PC-3 (cell line): ENCODE data around the gene LARP4B. TPM values are rescaled to one million over a fixed set of nuclear protein-coding genes. Genes with fewer than 3 reads are reported as not detected.

Source experiments
- ATAC-seq: fragments of 200-7000 bp; cut with Tn5 transposase; 2 replicates; pipeline ENCODE4 v1.9.1; 2020; ENCODE audit warnings: mild to moderate bottlenecking, moderate library complexity
- BruUV-seq: library from RNA; stranded (reverse); fragments of 400-500 nt; replicated peaks from 2 replicates; lab custom pipeline; 2021; lab: Mats Ljungman, UMichigan
- CTCF ChIA-PET: fragments of 300-600 bp; sonication (Branson Sonifier 250); formaldehyde crosslinking; loops from one replicate; lab custom pipeline; 2022; ENCODE audit warnings: antibody characterized with exemption; lab: Charles Lee
- POLR2A ChIA-PET: fragments of 300-600 bp; sonication (Branson Sonifier 250); formaldehyde crosslinking; loops from one replicate; lab custom pipeline; 2022; ENCODE audit warnings: antibody characterized with exemption; ENCODE audit not compliant: unreplicated experiment; lab: Charles Lee
- DNase-seq: peaks from one replicate; pipeline ENCODE4 v3.0.0-alpha.2; 2015
- H2AFZ ChIP-seq: fragments of 300-600 bp; sonication (generic); 2 replicates; pipeline ENCODE4 v1.6.0; 2016; ENCODE audit warnings: antibody characterized with exemption, low read length
- H3F3A ChIP-seq: fragments of 300-600 bp; sonication (generic); one replicate; pipeline ENCODE4 v1.6.0; 2017; ENCODE audit warnings: antibody characterized with exemption, low read length, control low read depth, mild to moderate bottlenecking; ENCODE audit not compliant: unreplicated experiment
- H3K27ac ChIP-seq: fragments of 300-600 bp; sonication (generic); 2 replicates; pipeline ENCODE4 v1.5.1; 2016; ENCODE audit warnings: mild to moderate bottlenecking, low read length
- H3K27me3 ChIP-seq: fragments of 300-600 bp; sonication (generic); 2 replicates; pipeline ENCODE4 v1.6.1; 2016; ENCODE audit warnings: low read length, mixed read lengths
- H3K36me3 ChIP-seq: fragments of 300-600 bp; sonication (generic); 2 replicates; pipeline ENCODE4 v1.6.1; 2016; ENCODE audit warnings: low read depth, mixed run types, low read length, mixed read lengths
- H3K4me1 ChIP-seq: fragments of 300-600 bp; sonication (generic); 2 replicates; pipeline ENCODE4 v1.5.1; 2016; ENCODE audit warnings: low read length; ENCODE audit not compliant: insufficient read depth
- H3K4me2 ChIP-seq: fragments of 300-600 bp; sonication (generic); 2 replicates; pipeline ENCODE4 v1.6.0; 2016; ENCODE audit warnings: low read length
- H3K4me3 ChIP-seq: fragments of 300-600 bp; sonication (generic); 2 replicates; pipeline ENCODE4 v1.5.1; 2016; ENCODE audit warnings: mild to moderate bottlenecking, low read length, mixed read lengths
- H3K79me2 ChIP-seq: fragments of 300-600 bp; sonication (generic); 2 replicates; pipeline ENCODE4 v1.6.1; 2017; ENCODE audit warnings: low read length, mixed read lengths
- H3K9ac ChIP-seq: fragments of 300-600 bp; sonication (generic); 2 replicates; pipeline ENCODE4 v1.6.0; 2016; ENCODE audit warnings: mild to moderate bottlenecking, low read length
- H3K9me2 ChIP-seq: fragments of 300-600 bp; sonication (generic); replicated peaks from 2 replicates; pipeline ENCODE4 v1.6.1; 2016; ENCODE audit warnings: mixed run types, low read length, mixed read lengths
- H3K9me3 ChIP-seq: fragments of 300-600 bp; sonication (generic); 2 replicates; pipeline ENCODE4 v1.6.1; 2016; ENCODE audit warnings: low read length, mixed read lengths
- H4K20me1 ChIP-seq: fragments of 300-600 bp; sonication (generic); 2 replicates; pipeline ENCODE4 v1.6.1; 2016; ENCODE audit warnings: low read length, mixed read lengths
- EZH2 ChIP-seq: fragments of 300-600 bp; sonication (generic); IDR thresholded peaks from one replicate; pipeline ENCODE4 v1.6.1; 2017; ENCODE audit warnings: antibody characterized with exemption, mild to moderate bottlenecking, low read length; ENCODE audit not compliant: unreplicated experiment
- EZH2phosphoT487 ChIP-seq: fragments of 300-600 bp; sonication (generic); IDR thresholded peaks from 2 replicates; pipeline ENCODE4 v1.6.1; 2018; ENCODE audit warnings: mild to moderate bottlenecking, antibody characterized with exemption, low read length, borderline replicate concordance
- intact Hi-C: fragments of 100-400 bp; cut with micrococcal nuclease; formaldehyde crosslinking; loops from 2 replicates; pipeline ENCODE4 v1.9.0; 2023
- total RNA-seq: library from RNA; depleted of rRNA; stranded (reverse); fragments of >200 nt; gene quantifications from 2 replicates; pipeline ENCODE4 v1.2.3, GENCODE V29; 2014
- TF ChIP-seq, protein P1 (sequence below): fragments of 300-600 bp; sonication (generic); conservative IDR thresholded peaks from 2 replicates; pipeline ENCODE4 v1.5.1; 2017; ENCODE audit warnings: antibody characterized with exemption, low read depth, mild to moderate bottlenecking, low read length

Gene LARP4B
- total RNA-seq, 1 experiment from 2014 or later = 33.9 TPM

DNA sequence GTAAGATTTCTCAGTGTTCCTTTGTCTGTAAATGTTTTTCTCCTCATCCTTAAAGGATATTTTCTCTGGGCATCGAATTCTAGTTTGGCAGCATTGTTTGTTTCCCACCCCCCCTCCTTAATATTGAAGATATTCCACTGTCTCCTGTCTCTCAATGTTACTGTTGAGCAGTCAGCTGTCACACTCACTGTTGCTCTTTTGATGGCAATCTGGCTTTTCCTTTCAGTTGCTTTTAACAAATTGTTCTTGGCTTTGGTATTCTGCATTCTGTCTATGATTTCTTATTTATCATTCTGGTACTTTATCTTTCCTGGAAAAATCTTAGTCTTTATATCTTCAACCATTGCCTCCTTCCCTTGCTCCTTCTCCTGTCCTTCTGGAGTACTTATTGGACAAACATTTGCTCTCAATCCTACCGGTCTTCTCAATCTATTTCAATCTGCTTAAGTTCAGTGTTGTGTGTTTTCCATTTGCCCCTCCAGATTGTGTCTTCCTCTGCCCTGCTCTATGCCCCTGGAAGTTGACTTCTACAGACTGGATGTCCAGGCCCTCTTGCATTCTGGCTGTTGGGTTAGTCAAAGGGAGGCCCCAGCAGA is 47.4 kb upstream of the LARP4B start:
- Histone ChIP-seq H3K9ac (no peak overlapping the region), H4K20me1 (no peaks in the 10 kb centered on the region), H3F3A (no peaks in the 10 kb centered on the region), H3K79me2 (no peaks in the 10 kb centered on the region), H3K4me1 (no peaks in the 10 kb centered on the region), H3K9me2 (no peaks in the 10 kb centered on the region), H3K4me3 (no peak overlapping the region), H3K36me3 (no peaks in the 10 kb centered on the region), H3K27ac (no peak overlapping the region), H3K9me3 (no peaks in the 10 kb centered on the region), H2AFZ (no peak overlapping the region), H3K27me3 (no peaks in the 10 kb centered on the region), H3K4me2 (no peak overlapping the region)
- ChIA-PET POLR2A (no interaction called here), CTCF (no interaction called here)
- TF ChIP-seq, protein P1, sequence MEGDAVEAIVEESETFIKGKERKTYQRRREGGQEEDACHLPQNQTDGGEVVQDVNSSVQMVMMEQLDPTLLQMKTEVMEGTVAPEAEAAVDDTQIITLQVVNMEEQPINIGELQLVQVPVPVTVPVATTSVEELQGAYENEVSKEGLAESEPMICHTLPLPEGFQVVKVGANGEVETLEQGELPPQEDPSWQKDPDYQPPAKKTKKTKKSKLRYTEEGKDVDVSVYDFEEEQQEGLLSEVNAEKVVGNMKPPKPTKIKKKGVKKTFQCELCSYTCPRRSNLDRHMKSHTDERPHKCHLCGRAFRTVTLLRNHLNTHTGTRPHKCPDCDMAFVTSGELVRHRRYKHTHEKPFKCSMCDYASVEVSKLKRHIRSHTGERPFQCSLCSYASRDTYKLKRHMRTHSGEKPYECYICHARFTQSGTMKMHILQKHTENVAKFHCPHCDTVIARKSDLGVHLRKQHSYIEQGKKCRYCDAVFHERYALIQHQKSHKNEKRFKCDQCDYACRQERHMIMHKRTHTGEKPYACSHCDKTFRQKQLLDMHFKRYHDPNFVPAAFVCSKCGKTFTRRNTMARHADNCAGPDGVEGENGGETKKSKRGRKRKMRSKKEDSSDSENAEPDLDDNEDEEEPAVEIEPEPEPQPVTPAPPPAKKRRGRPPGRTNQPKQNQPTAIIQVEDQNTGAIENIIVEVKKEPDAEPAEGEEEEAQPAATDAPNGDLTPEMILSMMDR = no peak
- no peak for TF ChIP-seq EZH2
- no peak for TF ChIP-seq EZH2phosphoT487
- no TSS peak for BruUV-seq
- intact Hi-C loops = no loop called here
- no peak for DNase-seq
- ATAC-seq = no peak

DNA sequence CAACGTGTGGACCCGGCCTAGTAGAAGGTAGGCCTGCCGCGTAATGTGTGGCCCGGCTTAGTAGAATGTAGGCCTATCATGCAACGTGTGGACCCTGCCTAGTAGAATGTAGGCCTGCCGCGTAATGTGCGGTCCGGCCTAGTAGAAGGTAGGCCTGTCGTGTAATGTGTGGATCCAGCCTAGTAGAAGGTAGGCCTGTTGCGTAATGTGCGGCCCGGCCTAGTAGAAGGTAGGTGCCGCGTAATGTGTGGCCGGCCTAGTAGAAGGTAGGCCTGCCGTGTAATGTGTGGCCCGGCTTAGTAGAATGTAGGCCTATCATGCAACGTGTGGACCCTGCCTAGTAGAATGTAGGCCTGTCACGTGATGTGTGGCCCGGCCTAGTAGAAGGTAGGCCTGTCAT is 44.8 kb upstream of the LARP4B start:
- Histone ChIP-seq H3K9me3 (no peaks in the 10 kb centered on the region), H3K27me3 (no peaks in the 10 kb centered on the region), H2AFZ (no peak overlapping the region), H3K9ac (no peak overlapping the region), H3K4me1 (no peaks in the 10 kb centered on the region), H3K27ac (no peak overlapping the region), H4K20me1 (no peaks in the 10 kb centered on the region), H3K36me3 (no peaks in the 10 kb centered on the region), H3K9me2 (no peaks in the 10 kb centered on the region), H3F3A (no peaks in the 10 kb centered on the region), H3K4me3 (no peak overlapping the region), H3K79me2 (no peaks in the 10 kb centered on the region), H3K4me2 (no peak overlapping the region)
- no TSS peak for BruUV-seq
- ChIA-PET CTCF (no interaction called here), POLR2A (no interaction called here)
- TF ChIP-seq EZH2phosphoT487 (no peak), EZH2 (no peak)
- TF ChIP-seq, protein P1 = no peak
- DNase-seq (no peak), ATAC-seq (no peak)
- intact Hi-C loops = no loop called here

DNA sequence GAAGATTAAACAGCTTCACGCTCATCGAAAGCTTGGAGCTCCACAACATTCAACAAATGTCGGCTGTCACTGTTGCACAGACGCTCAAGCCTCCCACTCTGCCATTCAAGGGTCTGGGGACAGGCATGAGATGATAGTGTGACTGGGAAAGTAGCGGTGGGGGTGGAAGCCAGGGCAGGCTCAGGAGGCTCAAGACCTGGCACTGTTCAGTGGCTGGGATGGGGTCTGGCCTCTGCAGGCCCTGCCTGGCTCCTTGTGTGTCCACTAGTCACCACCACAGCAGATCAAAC is 43.2 kb upstream of the LARP4B start:
- no TSS peak for BruUV-seq
- no peak for ATAC-seq
- H3K4me2 ChIP-seq = no peak overlapping the region
- H3K9ac ChIP-seq = no peak overlapping the region
- H3K9me2 ChIP-seq = no peaks in the 10 kb centered on the region
- no peaks in the 10 kb centered on the region for H3K79me2 ChIP-seq
- TF ChIP-seq EZH2phosphoT487 (no peak), EZH2 (no peak)
- TF ChIP-seq, protein P1 = no peak
- H3K36me3 ChIP-seq = no peaks in the 10 kb centered on the region
- ChIA-PET POLR2A (no interaction called here), CTCF (no interaction called here)
- no peaks in the 10 kb centered on the region for H4K20me1 ChIP-seq
- no peak overlapping the region for H3K27ac ChIP-seq
- intact Hi-C loops = no loop called here
- DNase-seq = no peak
- no peak overlapping the region for H3K4me3 ChIP-seq
- H3F3A ChIP-seq = no peaks in the 10 kb centered on the region
- 0 out of 2 replicates have a peak, but pooled peaks cover 10% of the 10 kb centered on the region for H3K4me1 ChIP-seq
- no peaks in the 10 kb centered on the region for H3K27me3 ChIP-seq
- H3K9me3 ChIP-seq = no peaks in the 10 kb centered on the region
- H2AFZ ChIP-seq = no peak overlapping the region
